Astrocyte of the spinal cord (primary cell): ENCODE data around the gene GGCT.

Experiments used
- DNase-seq: peaks from one replicate; pipeline ENCODE4 v3.0.0; 2011; ENCODE audit warnings: low read depth, low spot score
- H3K4me3 ChIP-seq: 2 replicates; pipeline ENCODE4 v1.5.1; 2011; ENCODE audit warnings: low read depth, mild to moderate bottlenecking, low read length, moderate library complexity
- CTCF ChIP-seq: IDR thresholded peaks from 2 replicates; pipeline ENCODE4 v1.5.1; 2012; ENCODE audit warnings: low read depth, mild to moderate bottlenecking, low read length, inconsistent platforms
- in situ Hi-C: cut with HindIII; loops from 2 replicates; pipeline ENCODE4 v1.10.0; 2017; ENCODE audit warnings: low sequenced_read_pairs

GGCT gene

DNA sequence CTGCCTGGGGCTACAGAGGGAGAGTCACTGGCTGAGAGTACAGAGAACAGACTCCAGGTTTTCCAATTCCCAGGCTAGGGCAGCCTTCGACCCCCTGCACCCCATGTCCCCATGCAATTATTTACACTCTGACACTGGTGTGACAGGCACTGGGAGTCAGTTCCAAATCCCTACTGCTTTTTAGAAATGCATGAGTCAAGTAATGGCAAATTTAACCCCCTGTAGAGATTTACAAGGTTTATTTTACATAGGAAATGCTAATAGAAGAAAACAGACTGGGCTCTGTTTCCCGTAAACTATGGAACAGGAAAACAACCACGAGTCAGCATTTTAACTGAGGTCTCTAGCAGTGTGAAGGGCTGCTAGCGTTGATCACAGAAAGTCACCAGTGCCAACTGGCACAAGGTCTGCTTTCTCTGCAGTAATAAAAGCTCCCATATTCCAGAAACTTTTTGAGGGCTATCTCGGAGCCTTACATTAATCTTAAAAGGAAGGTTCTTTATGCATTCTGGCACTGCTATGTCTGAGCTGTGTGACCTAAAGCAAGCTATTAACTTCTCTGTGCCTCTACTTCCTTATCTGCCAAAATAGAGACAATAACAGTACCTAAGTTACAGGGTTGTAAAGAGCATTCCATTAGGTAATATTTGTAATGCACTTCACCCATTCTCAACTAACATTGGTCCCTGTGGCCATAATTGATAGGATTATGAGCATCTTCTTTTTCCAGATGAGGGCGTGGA lies 54.2 kb downstream of the GGCT start:
- DNase-seq = no peak
- no peak for TF ChIP-seq CTCF
- H3K4me3 ChIP-seq = no peak overlapping the region
- in situ Hi-C loops = no loop called here

GRCh38 chr7:30448461-30449189 lies 56.0 kb downstream of the GGCT start:
- DNase-seq = no peak
- in situ Hi-C loops = no loop called here
- no peak overlapping the region for H3K4me3 ChIP-seq
- TF ChIP-seq CTCF = no peak

DNA sequence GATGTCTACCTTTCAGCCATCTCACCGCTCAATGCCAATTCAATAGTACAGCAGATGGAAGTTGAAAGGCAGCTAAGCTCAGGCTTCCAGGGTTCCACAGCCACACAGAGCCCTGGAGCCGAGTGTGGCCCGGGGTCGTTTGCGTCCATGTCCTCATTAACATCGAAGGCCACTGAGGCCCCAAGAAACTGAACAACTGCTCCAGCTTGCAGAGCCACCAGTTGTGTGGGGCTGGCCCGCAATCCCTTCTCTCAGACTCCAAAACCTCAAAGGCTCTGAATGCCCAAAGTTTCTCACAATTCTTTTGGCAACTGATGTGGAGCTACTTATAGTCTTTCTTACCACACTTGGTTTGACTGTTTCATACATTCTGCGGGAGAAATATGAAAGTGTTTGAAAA lies 57.2 kb downstream of the GGCT start:
- no peak for DNase-seq
- H3K4me3 ChIP-seq = no peak overlapping the region
- no peak for TF ChIP-seq CTCF
- in situ Hi-C loops = no loop called here
